HepG2 (cell line): ENCODE measurements around the gene PDGFB. TPM values are rescaled to one million over a fixed set of nuclear protein-coding genes. Genes with fewer than 3 reads are reported as not detected.

Experiments
- ADNP ChIP-seq: sonication (generic); formaldehyde crosslinking; IDR thresholded peaks from 2 replicates; pipeline ENCODE4 v1.4.0; 2020; ENCODE audit warnings: missing genetic modification reagents
- BCL6 ChIP-seq: IDR thresholded peaks from 2 replicates; pipeline ENCODE4 v1.6.1; 2016; ENCODE audit warnings: missing genetic modification reagents, missing compliant biosample characterization
- EEA1 ChIP-seq: sonication (generic); formaldehyde crosslinking; IDR thresholded peaks from 2 replicates; pipeline ENCODE4 v1.5.1; 2020; ENCODE audit warnings: mild to moderate bottlenecking, missing genetic modification reagents, borderline replicate concordance
- EP300 ChIP-seq, 3 experiments: sonication (generic) in 1 of 3; formaldehyde crosslinking in 1 of 3; IDR thresholded peaks; 2 replicates each; pipeline versions ENCODE4 v1.5.1 to v1.6.1; 2011 to 2020; ENCODE audit warnings: low read depth in 2 of 3, low read length in 2 of 3, borderline replicate concordance in 1 of 3, improper control_type of control experiment in 1 of 3, mild to moderate bottlenecking in 1 of 3, missing genetic modification reagents in 1 of 3, moderate library complexity in 1 of 3
- MLLT10 ChIP-seq: sonication (generic); formaldehyde crosslinking; IDR thresholded peaks from 2 replicates; pipeline ENCODE4 v1.4.0; 2020; ENCODE audit warnings: missing genetic modification reagents
- SAP130 ChIP-seq: IDR thresholded peaks from 2 replicates; pipeline ENCODE4 v1.6.1; 2016; ENCODE audit warnings: low read depth
- SOX13 ChIP-seq, 3 experiments: fragments of 450-650 bp in 1 of 3; sonication (generic) in 1 of 3; formaldehyde crosslinking in 1 of 3; IDR thresholded peaks in 2 of 3; conservative IDR thresholded peaks in 1 of 3; 2 replicates each; pipeline versions ENCODE4 v1.5.0 to v1.6.1; 2016 to 2020; ENCODE audit warnings: antibody characterized with exemption in 1 of 3, mild to moderate bottlenecking in 1 of 3, missing compliant biosample characterization in 1 of 3, missing genetic modification reagents in 1 of 3, moderate library complexity in 1 of 3
- SP2 ChIP-seq: sonication (generic); formaldehyde crosslinking; IDR thresholded peaks from 2 replicates; pipeline ENCODE4 v1.5.1; 2020; ENCODE audit warnings: mild to moderate bottlenecking, missing genetic modification reagents
- TCF12 ChIP-seq, 2 experiments: fragments of 450-650 bp in 1 of 2; sonication (generic) in 1 of 2; formaldehyde crosslinking in 1 of 2; IDR thresholded peaks; 2 replicates each; pipeline versions ENCODE4 v1.6.1 to v1.8.0; 2017 to 2022; ENCODE audit warnings: antibody characterized with exemption in 1 of 2, mild to moderate bottlenecking in 1 of 2, missing genetic modification reagents in 1 of 2, moderate library complexity in 1 of 2
- TCF7 ChIP-seq: sonication (generic); IDR thresholded peaks from 2 replicates; pipeline ENCODE4 v1.6.1; 2016; ENCODE audit warnings: antibody characterized with exemption, low read depth
- ZNF143 ChIP-seq: sonication (generic); formaldehyde crosslinking; IDR thresholded peaks from 2 replicates; pipeline ENCODE4 v1.4.0; 2020; ENCODE audit warnings: missing genetic modification reagents
- ZNF562 ChIP-seq: sonication (generic); formaldehyde crosslinking; IDR thresholded peaks from 2 replicates; pipeline ENCODE4 v1.8.0; 2022; ENCODE audit warnings: missing genetic modification reagents, borderline replicate concordance
- ZNF775 ChIP-seq: sonication (generic); formaldehyde crosslinking; IDR thresholded peaks from 2 replicates; pipeline ENCODE4 v1.4.0; 2020; ENCODE audit warnings: missing genetic modification reagents, mild to moderate bottlenecking, moderate library complexity, borderline replicate concordance
- polyA plus RNA-seq, 8 experiments: library from polyadenylated mRNA; depleted of rRNA in 3 of 8; stranded (reverse) in 7 of 8; unstranded in 1 of 8; fragments of >200 nt; fragmentation: Illumina TruSeq in 4 of 8; extraction: Trizol in 4 of 8; gene quantifications; 2 replicates each; pipeline versions ENCODE4 v1.2.1 to v1.2.3, GENCODE V29; 2011 to 2016; ENCODE audit warnings: low read depth in 4 of 8, missing spikeins in 1 of 8, mixed read lengths in 1 of 8; ENCODE audit not compliant: insufficient read depth in 1 of 8
- total RNA-seq, 5 experiments: library from RNA; depleted of rRNA; stranded (reverse); fragments of >200 nt; fragmentation: Illumina TruSeq; extraction: Trizol; gene quantifications; 2 replicates each; pipeline ENCODE4 v1.2.3, GENCODE V29; 2016; ENCODE audit warnings: low read depth in 1 of 5
- TF ChIP-seq, protein P1 (sequence below): sonication (generic); formaldehyde crosslinking; IDR thresholded peaks from 2 replicates; pipeline ENCODE4 v1.5.0; 2020; ENCODE audit warnings: missing genetic modification reagents, mild to moderate bottlenecking, borderline replicate concordance
- TF ChIP-seq, protein P2 (sequence below): sonication (generic); formaldehyde crosslinking; IDR thresholded peaks from 2 replicates; pipeline ENCODE4 v1.4.0; 2020; ENCODE audit warnings: missing genetic modification reagents
- TF ChIP-seq, protein P3 (sequence below): sonication (generic); formaldehyde crosslinking; IDR thresholded peaks from 2 replicates; pipeline ENCODE4 v1.8.1; 2023; ENCODE audit warnings: mild to moderate bottlenecking, missing genetic modification reagents, borderline replicate concordance
- TF ChIP-seq, protein P4 (sequence below): sonication (generic); formaldehyde crosslinking; IDR thresholded peaks from 2 replicates; pipeline ENCODE4 v1.4.0; 2020; ENCODE audit warnings: mild to moderate bottlenecking, missing genetic modification reagents

The PDGFB gene
- total and polyA plus RNA-seq, 2 of the 13 experiments (the other 11 are each of a cell fraction or from before 2014, with no cell fraction given), result 1.4 to 10.1 TPM

DNA sequence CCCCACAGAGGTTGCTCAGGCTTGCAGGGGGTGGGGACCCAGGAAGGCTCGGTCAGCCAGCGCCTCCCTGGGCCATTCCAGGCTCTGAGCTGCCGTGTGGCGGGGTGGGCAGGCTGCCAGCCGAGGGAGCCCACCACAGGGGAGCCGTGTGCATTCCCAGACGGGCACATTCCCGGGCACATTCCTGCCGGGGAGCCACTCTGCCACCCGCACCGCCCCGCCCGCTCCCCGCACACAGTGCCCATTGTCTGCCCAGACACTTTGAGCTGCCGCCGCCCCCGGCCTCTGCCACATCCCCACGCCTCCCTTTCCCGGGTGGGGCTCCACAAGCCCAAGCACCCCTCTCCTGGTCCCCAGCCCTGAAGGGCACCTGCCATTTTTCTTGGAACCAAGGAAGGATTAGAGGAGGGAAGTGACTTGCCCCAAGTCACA is 47.3 kb upstream of the PDGFB start (continued):
- TF ChIP-seq ADNP, result no peak
- TF ChIP-seq BCL6 (CRISPR knock-in tag), result no peak
- no peak for TF ChIP-seq ZNF143 (CRISPR knock-in tag)
- TF ChIP-seq, protein P1, sequence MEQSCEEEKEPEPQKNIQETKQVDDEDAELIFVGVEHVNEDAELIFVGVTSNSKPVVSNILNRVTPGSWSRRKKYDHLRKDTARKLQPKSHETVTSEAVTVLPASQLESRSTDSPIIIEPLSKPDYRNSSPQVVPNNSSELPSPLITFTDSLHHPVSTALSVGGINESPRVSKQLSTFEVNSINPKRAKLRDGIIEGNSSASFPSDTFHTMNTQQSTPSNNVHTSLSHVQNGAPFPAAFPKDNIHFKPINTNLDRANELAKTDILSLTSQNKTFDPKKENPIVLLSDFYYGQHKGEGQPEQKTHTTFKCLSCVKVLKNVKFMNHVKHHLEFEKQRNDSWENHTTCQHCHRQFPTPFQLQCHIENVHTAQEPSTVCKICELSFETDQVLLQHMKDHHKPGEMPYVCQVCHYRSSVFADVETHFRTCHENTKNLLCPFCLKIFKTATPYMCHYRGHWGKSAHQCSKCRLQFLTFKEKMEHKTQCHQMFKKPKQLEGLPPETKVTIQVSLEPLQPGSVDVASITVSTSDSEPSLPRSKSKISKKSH (CRISPR knock-in tag), result no peak
- TF ChIP-seq SP2 (CRISPR knock-in tag), result no peak
- no peak for TF ChIP-seq ZNF562 (CRISPR knock-in tag)
- TF ChIP-seq MLLT10 (CRISPR knock-in tag), result no peak
- TF ChIP-seq, protein P2, sequence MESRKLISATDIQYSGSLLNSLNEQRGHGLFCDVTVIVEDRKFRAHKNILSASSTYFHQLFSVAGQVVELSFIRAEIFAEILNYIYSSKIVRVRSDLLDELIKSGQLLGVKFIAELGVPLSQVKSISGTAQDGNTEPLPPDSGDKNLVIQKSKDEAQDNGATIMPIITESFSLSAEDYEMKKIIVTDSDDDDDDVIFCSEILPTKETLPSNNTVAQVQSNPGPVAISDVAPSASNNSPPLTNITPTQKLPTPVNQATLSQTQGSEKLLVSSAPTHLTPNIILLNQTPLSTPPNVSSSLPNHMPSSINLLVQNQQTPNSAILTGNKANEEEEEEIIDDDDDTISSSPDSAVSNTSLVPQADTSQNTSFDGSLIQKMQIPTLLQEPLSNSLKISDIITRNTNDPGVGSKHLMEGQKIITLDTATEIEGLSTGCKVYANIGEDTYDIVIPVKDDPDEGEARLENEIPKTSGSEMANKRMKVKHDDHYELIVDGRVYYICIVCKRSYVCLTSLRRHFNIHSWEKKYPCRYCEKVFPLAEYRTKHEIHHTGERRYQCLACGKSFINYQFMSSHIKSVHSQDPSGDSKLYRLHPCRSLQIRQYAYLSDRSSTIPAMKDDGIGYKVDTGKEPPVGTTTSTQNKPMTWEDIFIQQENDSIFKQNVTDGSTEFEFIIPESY (CRISPR knock-in tag), result peak; percentile 71
- no peak for TF ChIP-seq SAP130 (CRISPR knock-in tag)
- TF ChIP-seq EEA1 (CRISPR knock-in tag), result no peak
- TF ChIP-seq TCF12 (IDR thresholded peaks at IDR 0.05), result no peak
- TF ChIP-seq TCF12 (CRISPR knock-in tag; IDR thresholded peaks at IDR 0.05), result no peak
- TF ChIP-seq TCF7, result no peak; the same call in 1 of the 2 replicates
- no peak for TF ChIP-seq EP300 (IDR thresholded peaks at IDR 0.05; ENCODE audit: low read depth in 2 of 2, low read length in 2 of 2)
- TF ChIP-seq EP300 (CRISPR knock-in tag; IDR thresholded peaks at IDR 0.05; ENCODE audit: borderline replicate concordance), result no peak
- TF ChIP-seq ZNF775, result no peak
- TF ChIP-seq, protein P3, sequence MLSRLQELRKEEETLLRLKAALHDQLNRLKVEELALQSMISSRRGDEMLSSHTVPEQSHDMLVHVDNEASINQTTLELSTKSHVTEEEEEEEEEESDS (CRISPR knock-in tag), result no peak
- TF ChIP-seq SOX13 (IDR thresholded peaks at IDR 0.05), result no peak
- TF ChIP-seq SOX13 (CRISPR knock-in tag; conservative IDR thresholded peaks at IDR 0.05 in 1 of 2, IDR thresholded peaks at IDR 0.05 in 1 of 2), result peak in 1 of 2 experiments; percentile 11; a peak in 1 of 4 replicates
- TF ChIP-seq, protein P4, sequence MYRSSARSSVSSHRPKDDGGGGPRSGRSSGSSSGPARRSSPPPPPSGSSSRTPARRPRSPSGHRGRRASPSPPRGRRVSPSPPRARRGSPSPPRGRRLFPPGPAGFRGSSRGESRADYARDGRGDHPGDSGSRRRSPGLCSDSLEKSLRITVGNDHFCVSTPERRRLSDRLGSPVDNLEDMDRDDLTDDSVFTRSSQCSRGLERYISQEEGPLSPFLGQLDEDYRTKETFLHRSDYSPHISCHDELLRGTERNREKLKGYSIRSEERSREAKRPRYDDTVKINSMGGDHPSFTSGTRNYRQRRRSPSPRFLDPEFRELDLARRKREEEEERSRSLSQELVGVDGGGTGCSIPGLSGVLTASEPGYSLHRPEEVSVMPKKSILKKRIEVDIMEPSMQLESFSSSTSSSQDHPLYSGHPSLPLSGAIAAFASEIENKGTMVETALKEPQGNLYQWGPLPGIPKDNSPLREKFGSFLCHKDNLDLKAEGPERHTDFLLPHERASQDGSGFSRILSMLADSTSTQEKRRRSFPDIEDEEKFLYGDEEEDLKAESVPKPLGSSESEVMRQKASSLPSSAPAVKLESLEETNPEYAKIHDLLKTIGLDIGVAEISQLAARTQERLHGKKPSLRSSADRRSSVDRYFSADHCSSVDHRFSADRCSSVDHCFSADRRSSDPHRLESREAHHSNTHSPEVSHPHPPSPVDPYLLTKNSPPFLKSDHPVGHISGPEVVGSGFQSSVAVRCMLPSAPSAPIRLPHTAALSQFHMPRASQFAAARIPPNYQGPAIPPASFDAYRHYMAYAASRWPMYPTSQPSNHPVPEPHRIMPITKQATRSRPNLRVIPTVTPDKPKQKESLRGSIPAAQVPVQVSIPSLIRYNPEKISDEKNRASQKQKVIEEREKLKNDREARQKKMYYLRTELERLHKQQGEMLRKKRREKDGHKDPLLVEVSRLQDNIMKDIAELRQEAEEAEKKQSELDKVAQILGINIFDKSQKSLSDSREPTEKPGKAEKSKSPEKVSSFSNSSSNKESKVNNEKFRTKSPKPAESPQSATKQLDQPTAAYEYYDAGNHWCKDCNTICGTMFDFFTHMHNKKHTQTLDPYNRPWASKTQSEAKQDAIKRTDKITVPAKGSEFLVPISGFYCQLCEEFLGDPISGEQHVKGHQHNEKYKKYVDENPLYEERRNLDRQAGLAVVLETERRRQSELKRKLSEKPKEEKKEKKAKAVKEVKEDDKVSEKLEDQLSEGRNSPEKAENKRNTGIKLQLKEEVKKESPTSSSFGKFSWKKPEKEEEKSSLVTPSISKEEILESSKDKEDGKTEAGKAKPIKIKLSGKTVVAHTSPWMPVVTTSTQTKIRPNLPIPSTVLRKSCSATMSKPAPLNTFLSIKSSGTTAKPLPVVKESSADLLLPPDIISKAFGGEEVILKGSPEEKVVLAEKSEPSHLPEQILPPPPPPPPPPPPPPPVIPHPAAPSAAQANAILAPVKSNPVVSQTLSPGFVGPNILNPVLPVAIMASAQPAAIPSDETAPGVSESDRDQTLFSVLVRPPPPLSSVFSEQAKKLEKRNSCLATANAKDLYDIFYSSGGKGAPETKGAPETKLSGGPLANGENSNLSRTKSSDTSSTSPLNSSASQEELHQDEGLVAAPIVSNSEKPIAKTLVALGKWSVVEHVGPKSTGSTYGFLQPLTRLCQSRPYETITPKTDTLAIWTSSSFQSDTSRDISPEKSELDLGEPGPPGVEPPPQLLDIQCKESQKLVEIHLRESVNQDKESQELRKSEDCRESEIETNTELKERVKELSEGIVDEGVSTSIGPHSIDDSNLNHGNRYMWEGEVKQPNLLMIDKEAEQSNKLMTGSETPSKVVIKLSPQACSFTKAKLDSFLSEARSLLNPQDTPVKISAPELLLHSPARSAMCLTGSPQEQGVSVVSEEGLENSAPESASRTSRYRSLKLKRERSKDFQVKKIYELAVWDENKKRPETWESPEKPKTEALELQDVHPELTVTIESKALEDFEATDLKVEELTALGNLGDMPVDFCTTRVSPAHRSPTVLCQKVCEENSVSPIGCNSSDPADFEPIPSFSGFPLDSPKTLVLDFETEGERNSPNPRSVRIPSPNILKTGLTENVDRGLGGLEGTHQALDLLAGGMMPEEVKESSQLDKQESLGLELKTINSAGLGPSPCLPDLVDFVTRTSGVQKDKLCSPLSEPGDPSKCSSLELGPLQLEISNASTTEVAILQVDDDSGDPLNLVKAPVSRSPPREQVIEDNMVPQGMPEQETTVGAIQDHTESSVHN (CRISPR knock-in tag), result no peak
